HG02759 (cell line): Measurements from ENCODE around the gene UGT2B28.
"Not testable (repeated sequence)": the region's sequence is repeated elsewhere in the genome, so short reads cannot be mapped to it uniquely, and the experiment has no call there.

Experiments
- ATAC-seq: cut with Tn5 transposase; IDR thresholded peaks from one replicate; pipeline ENCODE4 v1.9.1; 2021; ENCODE audit warnings: mild to moderate bottlenecking, moderate library complexity; ENCODE audit not compliant: unreplicated experiment

UGT2B28 gene

GRCh38 chr4:69280081-69280480 is at the start of gene UGT2B28:
UGT2B28 (plus strand) TSS chr4:69280475; CDS start chr4:69280501, 26 bp downstream.
- ATAC-seq, result not testable (repeated sequence)

- no peak for ATAC-seq
Measured at GRCh38 chr4:69239092-69239491, 41.2 kb upstream of the UGT2B28 start.

- ATAC-seq, result no peak
Measured at GRCh38 chr4:69239557-69240168, 40.6 kb upstream of the UGT2B28 start.

GRCh38 chr4:69240787-69241186 is 39.5 kb upstream of the UGT2B28 start:
- ATAC-seq, result not testable (repeated sequence)

GRCh38 chr4:69241746-69242145 is 38.5 kb upstream of the UGT2B28 start:
- ATAC-seq, result not testable (repeated sequence)

GRCh38 chr4:69242562-69243240 is 37.6 kb upstream of the UGT2B28 start:
- not testable (repeated sequence) for ATAC-seq

GRCh38 chr4:69250884-69251283 is 29.4 kb upstream of the UGT2B28 start:
- ATAC-seq, result not testable (repeated sequence)

GRCh38 chr4:69253147-69253772 is 27.0 kb upstream of the UGT2B28 start:
- not testable (repeated sequence) for ATAC-seq

GRCh38 chr4:69268612-69269011 is 11.7 kb upstream of the UGT2B28 start:
- not testable (repeated sequence) for ATAC-seq

GRCh38 chr4:69296356-69296755 is 16.1 kb downstream of the UGT2B28 start:
- ATAC-seq, result not testable (repeated sequence)

GRCh38 chr4:69308426-69309033 is 28.3 kb downstream of the UGT2B28 start:
- not testable (repeated sequence) for ATAC-seq

GRCh38 chr4:69309549-69310076 is 29.3 kb downstream of the UGT2B28 start:
- ATAC-seq, result not testable (repeated sequence)

GRCh38 chr4:69310262-69310661 is 30.0 kb downstream of the UGT2B28 start:
- not testable (repeated sequence) for ATAC-seq

GRCh38 chr4:69317669-69318298 is 37.5 kb downstream of the UGT2B28 start:
- not testable (repeated sequence) for ATAC-seq

- no peak for ATAC-seq
Measured at GRCh38 chr4:69321153-69321729, 41.0 kb downstream of the UGT2B28 start.

GRCh38 chr4:69322055-69322454 is 41.8 kb downstream of the UGT2B28 start:
- ATAC-seq, result no peak

GRCh38 chr4:69323284-69323683 is 43.0 kb downstream of the UGT2B28 start:
- no peak for ATAC-seq

- ATAC-seq, result no peak
Measured at GRCh38 chr4:69330345-69331047, 50.2 kb downstream of the UGT2B28 start.

- not testable (repeated sequence) for ATAC-seq
Measured at GRCh38 chr4:69331304-69331703, 51.0 kb downstream of the UGT2B28 start.

- ATAC-seq, result not testable (repeated sequence)
Measured at GRCh38 chr4:69335485-69335884, 55.2 kb downstream of the UGT2B28 start.
